ENCODE data around the gene FAIM2.

Gene FAIM2

DNA sequence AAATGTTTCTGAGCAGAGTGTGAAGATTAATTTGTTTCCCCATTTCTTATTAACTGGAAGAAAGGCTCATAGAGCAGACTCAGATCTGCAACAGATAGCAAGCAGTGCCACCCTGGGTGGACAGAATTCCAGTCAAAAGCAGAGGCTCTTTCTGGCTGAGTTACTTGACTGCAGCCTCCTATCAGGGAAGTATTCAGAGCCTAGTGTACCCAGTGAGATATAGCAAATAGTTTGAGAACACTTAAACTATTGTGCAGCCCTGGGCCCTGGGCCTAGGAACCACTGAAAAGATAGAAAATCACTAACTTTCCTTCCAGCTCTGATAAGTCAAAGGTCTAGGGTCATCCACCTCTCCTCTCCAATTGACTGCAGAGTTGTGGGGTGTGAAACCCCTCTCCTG lies 35.6 kb upstream of the FAIM2 start:
- DNase-seq, result no peak

DNA sequence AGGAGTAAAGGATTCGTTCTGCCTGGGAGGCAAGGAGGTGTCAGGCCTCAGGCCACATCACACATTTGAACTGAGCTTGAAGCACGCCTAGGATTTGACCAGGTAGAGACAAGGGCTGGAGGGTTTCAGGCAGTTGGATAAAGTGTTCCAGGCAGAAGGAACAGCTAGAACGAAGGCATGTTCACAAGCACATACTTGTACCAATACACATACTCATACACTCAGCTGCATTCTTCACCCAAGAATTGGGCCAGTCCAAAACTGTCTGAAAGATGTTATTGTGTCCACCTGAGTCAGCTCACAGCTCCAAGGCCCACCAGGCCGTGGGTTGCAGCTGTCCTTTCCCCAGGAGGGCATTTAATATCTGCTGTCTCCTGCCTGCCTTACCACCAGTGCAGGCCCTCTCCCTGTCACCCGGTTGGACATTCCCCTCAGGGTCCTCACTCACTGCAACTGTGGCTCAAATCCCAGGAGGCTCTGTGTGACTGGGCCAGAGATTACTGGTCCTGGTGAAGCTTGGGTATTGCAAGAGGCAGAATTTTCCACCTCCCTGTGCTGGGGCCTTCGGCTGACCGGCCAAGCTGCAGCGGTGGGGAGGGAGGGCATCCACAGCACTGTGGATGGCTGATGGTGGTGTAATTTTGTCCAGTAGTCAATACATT lies 34.1 kb upstream of the FAIM2 start:
- no peak for DNase-seq

DNA sequence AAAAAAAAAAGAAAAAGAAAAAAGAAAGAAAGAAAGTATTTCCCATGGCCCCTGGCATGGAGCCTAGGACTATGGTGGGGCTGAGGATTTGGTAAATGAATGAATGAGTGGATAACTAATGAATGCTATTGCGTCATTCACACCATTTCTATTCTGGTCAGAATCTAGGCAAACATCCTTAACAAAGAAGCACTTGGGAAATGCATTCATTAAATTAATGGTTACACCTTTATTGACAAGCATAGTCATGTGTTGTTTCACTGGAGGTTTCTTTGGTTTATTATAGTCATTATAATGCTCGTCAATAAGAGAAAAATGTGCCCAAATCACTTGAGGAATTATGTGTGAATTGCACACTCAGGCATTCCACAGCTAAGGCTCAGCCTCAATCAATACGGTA lies 33.2 kb upstream of the FAIM2 start:
- DNase-seq, result no peak

DNA sequence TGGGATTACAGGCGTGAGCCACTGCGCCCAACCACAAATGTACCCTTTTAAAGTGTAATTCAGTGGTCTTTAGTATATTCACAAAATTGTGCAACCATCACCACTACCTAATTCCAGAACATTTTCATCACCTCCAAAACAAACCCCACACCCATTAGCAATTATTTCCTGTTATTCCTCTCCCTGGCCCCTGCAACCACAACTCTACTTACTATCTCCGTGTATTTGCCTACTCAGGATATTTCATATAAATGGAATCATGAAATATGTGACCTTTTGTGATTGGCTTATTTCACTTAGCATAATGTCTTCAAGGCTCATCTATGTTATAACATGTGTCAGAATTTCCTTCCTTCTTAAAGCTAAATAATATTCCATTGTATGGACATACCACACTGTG lies 30.8 kb upstream of the FAIM2 start:
- DNase-seq, result no peak

DNA sequence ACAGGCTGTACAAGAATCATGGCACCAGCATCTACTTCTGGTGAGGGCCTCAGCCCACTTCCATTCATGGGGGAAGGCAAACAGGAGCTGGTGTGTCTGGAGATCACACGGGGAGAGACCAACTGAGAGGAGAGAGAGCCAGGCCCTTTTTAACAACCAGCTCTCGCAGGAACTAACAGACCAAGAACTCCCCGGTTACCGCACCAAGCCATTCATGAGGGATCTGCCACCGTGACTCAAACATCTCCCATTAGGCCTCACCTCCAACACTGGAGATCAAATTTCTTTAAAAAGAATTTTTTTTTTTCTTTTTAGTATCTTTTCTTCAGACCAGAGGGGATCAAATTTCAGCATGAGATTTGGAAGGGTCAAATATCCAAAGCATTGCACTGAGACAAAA lies 30.1 kb upstream of the FAIM2 start:
- DNase-seq, result no peak

DNA sequence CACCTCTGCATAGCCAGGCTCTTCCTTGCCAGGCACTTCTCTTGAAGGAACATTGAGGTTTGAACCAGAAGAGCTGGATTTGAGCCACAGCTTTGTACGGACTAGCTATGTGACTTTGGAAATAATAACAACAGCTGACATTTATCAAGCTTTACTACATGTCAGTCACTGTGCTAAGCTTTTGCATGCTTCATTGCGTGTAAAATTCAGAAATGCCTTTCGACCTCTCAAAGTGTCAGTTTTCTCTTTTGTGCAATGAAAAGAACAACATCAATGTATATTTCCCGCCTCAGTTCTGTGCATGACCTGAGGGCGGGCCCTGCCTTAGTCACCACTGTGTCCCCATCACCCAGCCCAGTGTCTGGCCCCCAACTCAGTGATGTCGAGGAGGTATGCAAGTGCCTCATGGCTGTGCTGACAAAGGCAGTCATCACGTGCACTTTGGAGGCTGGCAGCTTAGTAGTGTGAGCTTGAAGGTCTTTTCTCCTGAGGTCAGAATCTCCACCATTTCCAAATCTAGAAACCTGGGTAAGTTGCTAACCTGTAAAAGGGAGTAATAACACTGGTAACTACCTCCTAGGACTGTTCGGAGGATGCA lies 28.9 kb upstream of the FAIM2 start:
- DNase-seq, result no peak

DNA sequence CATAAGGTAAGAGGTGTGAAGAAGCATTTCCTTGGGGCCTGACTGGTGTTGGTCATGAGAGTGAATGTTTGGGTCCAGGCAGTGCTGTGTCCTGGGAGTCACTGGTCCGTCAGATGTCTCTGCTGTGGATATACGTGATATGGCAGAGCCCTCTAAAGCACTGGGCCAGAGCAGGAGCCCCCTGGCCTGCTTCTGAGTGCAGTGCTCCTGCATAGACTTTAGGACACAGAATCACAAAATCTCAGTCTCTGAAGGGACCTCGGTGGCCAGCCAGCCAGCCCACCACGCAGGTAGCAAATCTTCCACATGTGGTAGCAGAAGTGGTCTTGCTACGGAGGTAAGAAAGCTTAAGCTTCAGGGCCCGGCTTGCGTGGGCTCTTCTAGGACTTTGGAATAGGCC lies 28.3 kb upstream of the FAIM2 start:
- no peak for DNase-seq

DNA sequence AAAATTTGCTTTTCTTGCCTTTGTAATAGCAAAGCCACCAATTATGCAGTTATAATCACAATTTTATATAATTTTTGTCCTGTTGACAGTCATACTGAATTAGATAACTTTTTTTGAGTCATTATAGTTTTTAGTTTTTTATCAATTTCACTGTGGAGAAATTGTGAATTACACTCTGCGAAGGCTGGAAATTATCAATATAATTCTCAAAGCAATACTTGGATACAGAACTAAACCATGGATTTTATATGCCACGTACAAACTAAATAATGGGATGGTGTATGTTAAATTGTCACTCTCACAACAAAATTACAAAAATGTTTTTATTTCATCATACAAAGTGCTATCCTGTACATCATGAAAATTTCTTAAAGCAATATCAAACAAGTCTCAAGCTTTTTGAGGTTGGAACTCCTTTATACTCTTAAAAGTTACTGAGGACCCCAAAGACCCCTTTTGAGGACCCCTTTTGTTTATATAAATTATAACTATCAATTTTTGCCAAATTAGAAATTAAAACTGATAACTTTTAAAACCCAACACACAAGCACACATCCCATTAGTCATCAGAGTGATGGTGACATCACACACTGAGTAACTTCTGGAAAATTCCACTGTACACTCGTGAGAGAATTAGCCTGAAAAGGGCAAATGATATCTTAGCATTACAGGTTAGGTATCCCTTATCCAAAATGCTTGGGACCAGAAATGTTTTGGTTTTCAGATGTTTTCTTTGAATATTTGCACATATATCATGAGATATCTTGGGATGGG lies 27.0 kb upstream of the FAIM2 start:
- no peak for DNase-seq

DNA sequence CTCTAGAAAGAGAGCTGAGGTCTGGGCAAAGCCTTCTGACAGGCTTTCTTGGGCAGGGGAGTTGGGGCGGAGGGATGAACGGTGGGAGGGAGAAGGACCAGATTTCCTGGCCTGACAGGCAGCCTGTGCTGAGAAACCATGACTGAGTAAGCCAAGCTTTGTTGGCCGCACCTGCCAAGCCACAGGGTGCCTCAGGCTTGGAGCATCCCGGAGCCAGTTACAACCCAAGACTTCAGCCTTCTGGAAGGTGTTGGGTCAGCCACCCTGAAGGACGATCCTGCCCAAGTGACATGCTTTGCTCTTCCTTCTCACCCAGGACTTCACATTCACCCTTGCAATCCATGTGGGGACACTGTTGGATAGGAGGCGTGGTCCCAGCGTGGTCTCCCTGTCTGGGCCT lies 25.9 kb upstream of the FAIM2 start:
- DNase-seq, result no peak

DNA sequence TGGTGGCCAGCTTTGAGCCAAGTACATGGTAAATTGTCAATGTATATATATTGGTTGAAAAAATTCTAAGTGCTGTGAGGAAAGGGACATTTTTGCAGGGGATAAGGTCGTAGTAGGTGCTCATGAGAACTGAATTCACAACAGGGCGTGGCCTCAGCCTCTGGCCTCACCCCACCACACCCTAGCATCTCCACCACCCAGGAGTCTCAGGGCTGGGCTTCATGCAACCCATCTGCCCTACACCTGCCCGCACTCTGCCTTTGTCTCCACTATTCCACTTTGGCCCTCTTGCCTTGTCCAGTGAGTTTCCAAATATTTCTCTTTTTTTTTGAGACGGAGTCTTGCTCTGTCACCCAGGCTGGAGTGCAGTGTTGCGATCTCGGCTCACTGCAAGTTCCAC lies 24.8 kb upstream of the FAIM2 start:
- DNase-seq, result no peak

DNA sequence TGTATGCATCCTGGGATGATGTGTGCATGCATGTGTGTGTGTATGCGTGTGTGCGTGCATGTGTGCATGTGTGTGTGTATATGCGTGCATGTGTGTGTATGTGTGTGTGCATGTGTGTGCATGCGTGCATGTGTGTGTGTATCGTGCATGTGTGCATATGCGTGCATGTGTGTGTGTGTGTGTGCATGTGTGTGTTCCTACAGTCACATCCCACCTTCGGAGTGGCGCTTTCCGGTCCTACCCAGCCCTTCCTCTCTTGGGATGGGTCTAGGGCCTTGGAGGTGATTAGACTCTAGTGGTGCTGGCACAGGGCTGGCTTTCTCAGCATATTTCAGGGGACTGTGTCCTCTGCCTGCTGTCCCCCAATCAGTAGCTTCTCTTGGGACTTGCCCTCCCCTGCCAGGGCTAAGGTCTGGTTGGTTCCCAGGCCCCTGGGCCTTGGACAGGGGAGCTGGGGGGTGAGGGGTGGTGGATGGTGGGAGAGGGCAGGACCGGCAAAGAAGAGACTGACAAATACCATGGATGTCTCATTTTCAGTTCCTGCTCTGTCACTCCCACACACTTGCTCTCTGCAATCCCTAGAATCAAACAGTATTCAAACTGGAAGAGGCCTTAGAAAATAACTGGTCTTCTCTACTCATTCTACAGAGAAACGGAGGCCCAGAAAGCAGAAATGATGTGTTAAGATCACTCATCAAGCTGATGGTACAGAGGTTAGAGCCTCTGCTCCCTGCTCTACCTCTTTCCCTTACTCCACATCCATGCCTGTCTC lies 21.9 kb upstream of the FAIM2 start:
- DNase-seq, result no peak

DNA sequence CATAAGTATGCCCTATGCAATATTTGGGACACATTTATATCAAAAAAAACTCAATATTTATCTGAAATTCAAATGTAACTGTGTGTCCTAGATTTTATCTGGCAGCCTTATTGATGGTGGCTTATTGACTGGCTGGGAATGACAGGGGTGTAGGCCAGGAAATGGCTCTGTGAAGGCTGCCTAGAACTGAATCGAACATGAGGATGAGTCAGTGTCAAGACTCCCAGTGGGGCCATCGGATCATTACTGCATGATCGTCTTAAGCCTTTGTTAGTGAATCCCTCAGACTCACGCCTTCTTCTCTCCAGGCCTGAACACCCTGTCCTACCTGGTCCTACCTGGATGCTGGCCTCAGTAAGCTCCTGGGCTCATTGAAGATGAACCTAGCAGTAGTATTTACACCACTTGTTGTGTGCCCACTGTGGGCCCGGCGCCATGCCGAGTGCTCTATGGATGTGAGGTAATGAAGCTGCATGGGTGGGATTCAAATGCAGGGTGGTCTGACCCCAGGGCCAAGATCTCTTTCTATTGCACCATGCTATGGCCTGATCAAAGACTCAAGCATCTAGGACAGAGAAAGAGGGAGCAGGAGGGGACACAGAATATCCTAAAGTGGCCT lies 21.0 kb upstream of the FAIM2 start:
- no peak for DNase-seq

DNA sequence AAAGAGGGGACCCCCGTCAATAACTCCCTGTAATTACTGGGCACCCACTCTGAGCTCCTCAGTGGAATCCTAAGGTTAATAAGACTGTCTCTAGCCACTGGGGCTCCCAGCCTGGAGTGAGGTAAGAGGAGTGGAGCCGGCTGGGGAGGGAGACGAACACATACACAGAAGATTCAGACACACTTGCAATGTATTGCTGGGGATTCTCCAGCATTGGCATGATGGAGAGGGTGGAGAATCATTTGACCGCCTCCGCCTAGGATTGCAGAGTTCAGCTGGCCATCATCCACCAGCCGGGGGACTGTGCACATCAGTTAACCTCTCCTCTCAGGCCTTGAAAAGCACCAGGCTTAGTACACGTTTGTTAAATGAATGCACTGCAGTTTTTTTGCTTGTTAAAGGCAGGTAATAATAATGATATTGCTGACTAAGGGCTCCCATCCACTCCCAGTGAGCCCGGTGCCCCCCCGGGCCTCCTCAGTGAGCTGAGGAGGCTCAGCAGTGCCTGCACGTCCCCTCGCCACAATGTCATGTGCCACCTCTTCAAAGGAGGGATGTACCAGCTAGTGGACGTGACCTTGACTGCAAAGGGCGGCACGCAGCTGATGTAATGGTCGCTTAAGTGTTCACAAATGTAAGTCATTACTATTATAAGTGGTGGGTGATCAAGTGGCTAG lies 20.3 kb upstream of the FAIM2 start:
- no peak for DNase-seq

DNA sequence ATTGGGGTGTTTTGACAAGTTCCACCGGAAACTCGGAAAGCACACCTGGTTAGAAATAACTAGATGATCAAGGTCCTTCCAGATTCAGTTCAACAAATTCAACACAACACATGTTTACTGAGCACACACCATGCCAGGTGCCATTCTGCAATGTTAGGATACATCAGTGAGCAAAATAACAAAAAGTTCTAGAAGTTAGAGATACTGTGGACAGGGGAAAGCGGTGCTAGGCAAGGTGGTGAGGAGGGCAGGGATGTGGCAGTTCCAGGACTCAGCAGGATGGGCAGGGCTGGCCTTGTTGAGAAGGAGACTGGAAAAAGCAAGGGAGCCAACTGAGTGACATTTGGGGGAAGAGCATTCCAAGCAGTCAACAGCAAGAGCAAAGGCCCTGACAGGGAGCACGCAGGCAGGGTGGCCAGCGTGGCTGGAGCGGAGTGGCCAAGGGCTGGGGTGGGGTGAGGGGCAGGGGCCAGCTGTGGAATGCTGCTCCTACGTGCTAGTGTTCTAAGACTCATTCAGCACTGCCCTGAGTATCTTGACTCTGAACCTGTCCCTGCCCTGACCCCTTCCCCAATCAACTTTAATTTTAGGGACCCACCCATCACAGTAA lies 19.4 kb upstream of the FAIM2 start:
- no peak for DNase-seq

DNA sequence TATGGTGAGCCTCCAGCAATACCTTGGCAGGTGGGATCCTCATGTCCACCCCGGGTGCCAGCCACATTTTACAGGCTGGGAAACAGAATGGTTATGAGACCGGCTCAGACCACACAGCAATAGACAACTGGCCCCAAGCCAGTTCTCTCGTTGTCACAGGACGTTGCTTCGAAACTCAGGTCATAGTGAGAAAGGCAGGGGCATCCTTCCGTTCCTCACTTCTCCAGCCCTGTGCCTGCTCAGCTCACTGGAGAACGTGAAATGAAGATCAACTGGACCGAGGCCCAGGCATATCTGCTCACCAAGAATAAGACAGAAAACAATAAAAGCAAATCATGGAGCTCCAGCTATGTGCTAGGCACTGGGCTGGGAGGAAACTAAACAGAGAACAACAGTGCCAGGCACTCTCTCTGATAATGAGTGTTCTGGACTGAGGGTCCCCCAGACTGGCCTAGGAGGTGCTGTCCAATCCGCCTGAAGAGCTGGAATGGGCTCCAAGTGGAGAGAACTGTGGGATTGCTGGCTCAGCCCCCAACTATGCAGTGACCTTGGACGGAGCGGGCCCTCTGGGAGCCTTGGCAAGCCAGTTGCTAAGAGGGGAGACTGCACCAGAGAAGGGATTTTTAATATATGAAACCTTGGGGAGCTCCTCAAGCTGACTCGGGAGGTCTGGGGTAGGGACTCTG lies 18.8 kb upstream of the FAIM2 start:
- no peak for DNase-seq

DNA sequence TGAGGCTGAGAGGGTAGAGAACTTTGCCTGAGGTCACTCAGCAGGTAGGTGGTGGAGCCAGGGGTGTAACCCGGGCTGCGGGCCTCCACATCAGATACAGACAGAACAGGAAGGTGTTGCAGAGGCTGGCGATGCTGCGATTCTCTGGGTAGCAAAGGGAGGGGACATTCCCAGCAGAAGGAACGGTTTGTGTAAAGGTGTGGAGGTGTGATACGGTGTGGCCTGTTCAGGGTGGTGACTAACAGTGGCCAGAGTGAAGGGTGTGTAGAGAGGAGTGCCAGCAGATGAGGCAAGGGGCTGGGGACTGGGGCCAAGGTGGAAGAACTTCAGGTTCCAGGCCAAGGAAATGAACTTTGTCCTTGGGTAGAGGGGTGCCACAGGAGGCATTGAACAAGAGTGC lies 18.2 kb upstream of the FAIM2 start:
- DNase-seq, result no peak

DNA sequence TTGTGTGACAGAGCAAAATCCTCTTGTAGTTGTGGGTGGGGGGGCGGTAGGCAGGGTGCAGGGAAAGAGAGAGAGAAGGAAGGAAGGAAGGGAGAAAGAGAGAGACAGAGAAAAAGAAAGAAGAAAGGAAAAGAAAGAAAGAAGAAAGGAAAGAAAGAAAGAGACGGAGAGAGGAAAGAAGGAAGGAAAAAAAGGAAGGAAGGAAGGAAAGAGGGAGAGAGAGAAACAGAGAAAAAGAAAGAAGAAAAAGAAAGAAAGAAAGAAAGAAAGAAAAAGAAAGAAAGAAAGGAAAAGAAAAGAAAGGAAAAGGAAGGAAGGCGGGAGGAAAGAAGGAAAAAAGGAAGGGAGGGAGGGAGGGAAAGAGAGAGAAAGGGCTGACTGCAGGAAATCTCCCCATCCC lies 17.6 kb upstream of the FAIM2 start:
- DNase-seq, result no peak

DNA sequence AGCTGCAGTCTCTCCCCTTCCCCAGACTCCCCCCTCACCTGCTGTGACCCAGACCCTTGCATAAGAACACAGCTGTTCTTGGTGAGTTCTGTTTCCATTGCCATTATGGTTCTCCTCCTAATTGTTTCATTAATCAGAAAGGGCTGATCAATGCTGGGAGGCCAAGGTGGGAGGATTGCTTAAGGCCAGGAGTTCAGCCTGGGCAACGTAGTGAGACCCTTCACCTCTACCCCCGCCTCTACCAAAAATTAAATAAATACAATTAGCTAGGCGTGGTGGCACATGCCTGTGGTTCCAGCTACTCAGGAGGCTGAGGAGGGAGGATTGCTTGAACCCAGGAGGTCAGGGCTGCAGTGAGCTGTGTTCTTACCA lies 17.2 kb upstream of the FAIM2 start:
- DNase-seq, result no peak

DNA sequence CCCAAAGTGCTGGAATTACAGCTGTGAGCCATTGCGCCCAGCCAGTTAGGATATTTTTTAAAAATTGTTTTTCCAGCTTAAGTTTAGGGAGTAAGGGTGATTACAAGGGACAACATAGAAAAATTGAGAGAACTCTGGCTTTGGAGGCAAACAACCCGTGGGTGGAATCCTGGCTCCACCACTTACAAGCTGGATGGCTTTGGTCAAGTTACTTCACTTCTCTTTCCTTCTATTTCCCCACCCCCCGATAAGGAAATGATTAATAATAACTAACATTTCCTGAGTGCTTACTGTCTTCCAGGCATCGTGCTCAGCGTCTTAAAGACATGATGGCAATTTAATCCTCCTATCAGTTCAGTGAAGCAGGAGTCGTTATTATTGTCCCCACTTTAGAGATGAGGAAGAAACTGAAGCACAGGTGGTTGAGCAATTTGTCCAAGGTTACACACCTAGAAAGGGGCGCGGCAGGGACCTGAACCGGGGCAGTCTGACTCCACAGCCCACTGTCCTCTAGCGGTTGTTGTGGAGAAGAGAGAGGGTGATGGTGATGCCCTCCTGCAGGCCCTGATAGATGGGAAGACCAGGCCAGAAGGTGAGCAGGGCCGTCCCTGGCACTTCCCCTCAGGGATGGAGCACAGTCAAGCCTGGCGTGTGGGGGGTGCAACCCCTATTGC lies 16.7 kb upstream of the FAIM2 start:
- DNase-seq, result no peak

DNA sequence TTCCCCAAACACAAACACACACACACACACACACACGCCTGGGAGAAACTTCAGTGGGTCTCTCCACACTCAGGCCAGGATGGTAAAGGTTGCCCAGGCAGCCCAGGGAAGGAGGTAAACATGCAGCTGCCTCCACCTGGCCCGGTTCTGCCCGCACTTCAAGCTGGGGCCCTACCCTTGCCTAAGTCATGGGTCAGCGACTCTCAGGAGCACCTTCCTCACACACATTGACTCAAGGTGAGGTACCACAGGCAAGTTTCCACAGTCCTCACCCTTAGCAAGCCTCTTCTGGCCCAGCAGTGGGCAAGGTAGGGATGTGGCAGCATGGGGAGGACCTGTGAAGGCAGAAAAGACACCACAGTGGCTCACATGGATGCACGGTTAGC lies 14.1 kb upstream of the FAIM2 start:
- no peak for DNase-seq

DNA sequence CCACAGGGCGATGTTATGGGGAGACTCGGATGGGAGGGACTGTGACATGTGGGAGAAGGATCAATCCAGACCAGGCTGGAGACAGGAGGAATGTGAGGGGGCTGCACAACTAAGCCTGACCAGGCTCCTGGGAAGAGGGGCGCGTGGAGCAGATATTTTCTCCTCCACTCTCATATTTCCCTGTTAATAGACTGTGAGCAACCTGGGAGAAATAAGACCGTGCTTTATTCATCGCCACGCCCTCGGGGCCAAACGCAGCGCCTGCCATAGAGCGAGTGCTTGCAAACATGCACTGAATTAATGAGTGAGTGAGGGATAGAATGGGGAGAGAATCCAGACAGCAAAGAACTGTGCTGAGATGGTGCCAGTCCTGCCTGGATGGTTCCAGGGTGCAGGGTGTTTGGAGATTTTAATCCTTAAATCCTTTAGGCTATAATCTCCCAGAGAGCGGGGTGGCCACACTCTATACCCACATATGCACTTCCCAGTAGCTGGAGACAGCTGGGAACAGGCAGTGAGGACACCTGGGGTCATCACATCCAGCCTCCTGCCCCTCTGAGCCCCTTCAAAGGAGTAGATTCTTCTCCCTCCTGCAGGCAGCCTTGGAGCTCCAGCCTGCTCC lies 13.6 kb upstream of the FAIM2 start:
- no peak for DNase-seq

Measured in hippocampal formation (tissue), 2 donors.